DOHH2 (cell line): ENCODE results near the gene STOML1.

Experiments used
- H3F3A ChIP-seq: fragments of 200-600 bp; sonication (generic), shearing (Covaris generic); 2 replicates; pipeline ENCODE4 v1.6.0; 2016; ENCODE audit warnings: antibody characterized with exemption, mild to moderate bottlenecking; ENCODE audit not compliant: control insufficient read depth, insufficient read depth
- H3K27ac ChIP-seq: fragments of 200-600 bp; sonication (generic); 2 replicates; pipeline ENCODE4 v1.5.1; 2014; ENCODE audit warnings: low read depth, mild to moderate bottlenecking, low read length, moderate library complexity
- H3K27me3 ChIP-seq: fragments of 200-600 bp; sonication (generic); 2 replicates; pipeline ENCODE4 v1.6.1; 2014; ENCODE audit warnings: mild to moderate bottlenecking, low read length, mixed read lengths; ENCODE audit not compliant: control insufficient read depth
- H3K36me3 ChIP-seq: fragments of 200-600 bp; sonication (generic); 2 replicates; pipeline ENCODE4 v1.6.1; 2014; ENCODE audit warnings: mild to moderate bottlenecking, low read length, moderate library complexity, mixed read lengths; ENCODE audit not compliant: control insufficient read depth
- H3K4me1 ChIP-seq: fragments of 200-600 bp; sonication (generic); 2 replicates; pipeline ENCODE4 v1.6.1; 2014; ENCODE audit warnings: mild to moderate bottlenecking, low read length, mixed read lengths; ENCODE audit not compliant: control insufficient read depth
- H3K4me2 ChIP-seq: fragments of 200-600 bp; sonication (generic); 2 replicates; pipeline ENCODE4 v1.6.0; 2014; ENCODE audit warnings: mild to moderate bottlenecking, low read length, moderate library complexity
- H3K4me3 ChIP-seq: fragments of 200-600 bp; sonication (generic); 2 replicates; pipeline ENCODE4 v1.5.1; 2014; ENCODE audit warnings: mild to moderate bottlenecking, low read length, mixed read lengths
- H3K79me2 ChIP-seq: fragments of 200-600 bp; sonication (generic); 2 replicates; pipeline ENCODE4 v1.6.1; 2014; ENCODE audit warnings: mild to moderate bottlenecking, low read length, mixed read lengths; ENCODE audit not compliant: control insufficient read depth
- H3K9me2 ChIP-seq: fragments of 200-600 bp; sonication (generic); replicated peaks from 2 replicates; pipeline ENCODE4 v1.6.1; 2014; ENCODE audit warnings: mild to moderate bottlenecking, low read length, mixed read lengths; ENCODE audit not compliant: control insufficient read depth
- H3K9me3 ChIP-seq: fragments of 200-600 bp; sonication (generic); 2 replicates; pipeline ENCODE4 v1.6.1; 2014; ENCODE audit warnings: antibody characterized with exemption, low read length, mixed read lengths; ENCODE audit not compliant: control insufficient read depth, insufficient read depth
- H4K20me1 ChIP-seq: fragments of 200-600 bp; sonication (generic); 2 replicates; pipeline ENCODE4 v1.6.0; 2014; ENCODE audit warnings: low read depth, mild to moderate bottlenecking, antibody characterized with exemption, low read length, moderate library complexity; ENCODE audit not compliant: control insufficient read depth, insufficient read depth
- EZH2phosphoT487 ChIP-seq: fragments of 200-600 bp; sonication (generic); IDR thresholded peaks from 2 replicates; pipeline ENCODE4 v1.6.1; 2017; ENCODE audit warnings: borderline replicate concordance, mild to moderate bottlenecking, antibody characterized with exemption, low read length, moderate library complexity, mixed read lengths
- TF ChIP-seq, protein P1 (sequence below): fragments of 200-600 bp; sonication (generic); IDR thresholded peaks from one replicate; pipeline ENCODE4 v1.5.1; 2014; ENCODE audit warnings: antibody characterized with exemption, mild to moderate bottlenecking, low read depth, low read length; ENCODE audit not compliant: poor library complexity, severe bottlenecking

STOML1 gene

DNA sequence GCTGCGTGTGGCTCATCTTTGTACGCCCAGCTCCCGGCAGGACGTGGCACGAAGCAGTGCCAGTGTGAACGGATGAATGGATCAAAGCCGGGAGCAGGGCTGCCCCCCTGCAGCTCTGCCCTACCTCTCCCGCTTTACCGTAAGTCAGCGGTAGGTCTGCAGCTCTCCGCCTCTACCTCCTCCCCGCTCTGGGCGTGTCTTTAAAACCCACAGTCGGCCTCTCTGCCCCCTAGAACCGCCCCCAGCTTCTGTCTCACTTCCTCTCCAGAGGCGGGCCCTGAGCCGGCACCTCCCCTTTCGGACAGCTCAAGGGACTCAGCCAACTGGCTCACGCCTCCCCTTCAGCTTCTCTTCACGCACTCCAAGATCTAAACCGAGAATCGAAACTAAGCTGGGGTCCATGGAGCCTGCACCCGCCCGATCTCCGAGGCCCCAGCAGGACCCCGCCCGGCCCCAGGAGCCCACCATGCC, 2.4 kb upstream of the STOML1 start, which contains the start of gene PML:
PML (plus strand) TSS at position 304 of the 471 bp plus-strand sequence; CDS start at position 401, 97 bp downstream.
- no peak within 1 kb of the TSS for H3K27ac ChIP-seq

DNA sequence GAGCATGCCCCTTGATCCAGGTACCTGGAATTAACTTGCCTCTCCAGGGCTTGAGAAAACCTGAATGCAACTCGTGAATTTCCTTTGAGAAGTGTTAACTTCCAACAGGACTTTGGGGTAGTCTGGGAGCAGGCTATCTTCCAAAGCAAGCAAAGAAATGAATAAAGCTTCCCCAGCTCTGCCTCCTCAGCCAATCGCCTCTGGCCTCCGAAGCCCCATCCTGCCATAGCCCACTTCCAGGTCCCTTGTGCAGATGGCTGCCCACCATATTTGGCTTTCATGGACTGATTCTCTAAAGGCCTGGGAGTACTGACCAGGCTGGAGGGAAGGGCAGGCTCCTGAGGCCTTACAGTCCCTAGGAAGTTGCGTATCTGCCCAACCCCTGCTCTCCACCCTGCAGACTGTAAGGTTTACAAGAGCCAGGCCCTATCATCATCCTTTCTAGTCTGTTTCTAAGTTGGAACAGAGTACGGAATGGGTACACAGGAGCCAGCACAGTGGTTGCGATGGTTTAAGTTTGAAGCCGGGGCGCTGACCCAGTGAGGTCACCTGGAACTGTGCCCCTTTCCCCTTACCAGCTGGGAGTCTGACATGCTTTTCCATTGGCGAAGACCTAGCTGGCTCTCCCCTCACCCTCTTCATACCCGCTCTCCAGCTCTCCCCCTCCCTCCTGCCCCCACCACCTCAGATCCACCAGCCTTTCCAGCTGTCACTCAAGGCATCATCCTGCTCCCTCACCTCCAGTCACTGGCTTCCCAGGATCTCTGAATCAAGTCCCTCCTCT, 1.3 kb upstream of the STOML1 start:
- no peaks in the 10 kb centered on the region for H4K20me1 ChIP-seq
- H3K79me2 ChIP-seq, result peaks cover 12% of the 10 kb centered on the region
- no peaks in the 10 kb centered on the region for H3K27me3 ChIP-seq
- peaks cover 45% of the 10 kb centered on the region for H3K4me1 ChIP-seq
- no peak for TF ChIP-seq EZH2phosphoT487
- TF ChIP-seq, protein P1, sequence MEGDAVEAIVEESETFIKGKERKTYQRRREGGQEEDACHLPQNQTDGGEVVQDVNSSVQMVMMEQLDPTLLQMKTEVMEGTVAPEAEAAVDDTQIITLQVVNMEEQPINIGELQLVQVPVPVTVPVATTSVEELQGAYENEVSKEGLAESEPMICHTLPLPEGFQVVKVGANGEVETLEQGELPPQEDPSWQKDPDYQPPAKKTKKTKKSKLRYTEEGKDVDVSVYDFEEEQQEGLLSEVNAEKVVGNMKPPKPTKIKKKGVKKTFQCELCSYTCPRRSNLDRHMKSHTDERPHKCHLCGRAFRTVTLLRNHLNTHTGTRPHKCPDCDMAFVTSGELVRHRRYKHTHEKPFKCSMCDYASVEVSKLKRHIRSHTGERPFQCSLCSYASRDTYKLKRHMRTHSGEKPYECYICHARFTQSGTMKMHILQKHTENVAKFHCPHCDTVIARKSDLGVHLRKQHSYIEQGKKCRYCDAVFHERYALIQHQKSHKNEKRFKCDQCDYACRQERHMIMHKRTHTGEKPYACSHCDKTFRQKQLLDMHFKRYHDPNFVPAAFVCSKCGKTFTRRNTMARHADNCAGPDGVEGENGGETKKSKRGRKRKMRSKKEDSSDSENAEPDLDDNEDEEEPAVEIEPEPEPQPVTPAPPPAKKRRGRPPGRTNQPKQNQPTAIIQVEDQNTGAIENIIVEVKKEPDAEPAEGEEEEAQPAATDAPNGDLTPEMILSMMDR, result no peak
- peak overlapping the region; percentile 95 for H3K4me2 ChIP-seq
- no peaks in the 10 kb centered on the region for H3K36me3 ChIP-seq
- H3F3A ChIP-seq, result no peaks in the 10 kb centered on the region
- peak overlapping the region; percentile 85 for H3K4me3 ChIP-seq
- H3K27ac ChIP-seq, result no peak overlapping the region
- H3K9me2 ChIP-seq, result no peaks in the 10 kb centered on the region
- H3K9me3 ChIP-seq, result no peaks in the 10 kb centered on the region

More for the DNA sequence above, 2.4 kb upstream of the STOML1 start, which contains the start of gene PML:
- Histone ChIP-seq H3K79me2 (peaks cover 12% of the 10 kb centered on the region), H3K27me3 (no peaks in the 10 kb centered on the region), H4K20me1 (no peaks in the 10 kb centered on the region), H3K4me3 (peak within 1 kb of the TSS; percentile 85), H3F3A (no peaks in the 10 kb centered on the region), H3K36me3 (no peaks in the 10 kb centered on the region), H3K9me2 (no peaks in the 10 kb centered on the region), H3K4me2 (peak within 1 kb of the TSS; percentile 95), H3K4me1 (peaks cover 45% of the 10 kb centered on the region), H3K9me3 (no peaks in the 10 kb centered on the region)
- TF ChIP-seq, protein P1, result no peak
- no peak for TF ChIP-seq EZH2phosphoT487

GRCh38 chr15:73992594-73992898, 451 bp upstream of the STOML1 start:
- Histone ChIP-seq H3K9me3 (no peaks in the 10 kb centered on the region), H3K36me3 (no peaks in the 10 kb centered on the region), H3K27ac (no peak overlapping the region), H3K4me2 (peak overlapping the region; percentile 70), H4K20me1 (no peaks in the 10 kb centered on the region), H3K9me2 (no peaks in the 10 kb centered on the region), H3K4me1 (peaks cover 45% of the 10 kb centered on the region), H3K79me2 (peaks cover 9% of the 10 kb centered on the region), H3F3A (no peaks in the 10 kb centered on the region), H3K27me3 (no peaks in the 10 kb centered on the region), H3K4me3 (peak overlapping the region; percentile 91)
- TF ChIP-seq, protein P1, result no peak
- no peak for TF ChIP-seq EZH2phosphoT487
